SK-N-SH treated with all-trans-retinoic acid at 6 μM for 48 hours (cell line): ENCODE data around the gene LMO7.

Source experiments
- ARNTL ChIP-seq: fragments of 450-650 bp; formaldehyde crosslinking; IDR thresholded peaks from 2 replicates; pipeline ENCODE4 v1.5.0; 2020; ENCODE audit warnings: low read depth, mild to moderate bottlenecking, moderate library complexity, borderline replicate concordance
- ZFP3 ChIP-seq: fragments of 250-450 bp; sonication (Bioruptor Pico); IDR thresholded peaks from 2 replicates; pipeline ENCODE4 v1.5.0; 2020; ENCODE audit warnings: mild to moderate bottlenecking, moderate library complexity
- ZNF70 ChIP-seq: fragments of 450-650 bp; formaldehyde crosslinking; IDR thresholded peaks from 2 replicates; pipeline ENCODE4 v1.5.0; 2020; ENCODE audit warnings: mild to moderate bottlenecking, moderate library complexity
- TF ChIP-seq, protein P1 (sequence below): fragments of 250-450 bp; sonication (Bioruptor Pico); IDR thresholded peaks from 2 replicates; pipeline ENCODE4 v1.8.0; 2021; ENCODE audit warnings: low read depth, mild to moderate bottlenecking, moderate library complexity, borderline replicate concordance

DNA sequence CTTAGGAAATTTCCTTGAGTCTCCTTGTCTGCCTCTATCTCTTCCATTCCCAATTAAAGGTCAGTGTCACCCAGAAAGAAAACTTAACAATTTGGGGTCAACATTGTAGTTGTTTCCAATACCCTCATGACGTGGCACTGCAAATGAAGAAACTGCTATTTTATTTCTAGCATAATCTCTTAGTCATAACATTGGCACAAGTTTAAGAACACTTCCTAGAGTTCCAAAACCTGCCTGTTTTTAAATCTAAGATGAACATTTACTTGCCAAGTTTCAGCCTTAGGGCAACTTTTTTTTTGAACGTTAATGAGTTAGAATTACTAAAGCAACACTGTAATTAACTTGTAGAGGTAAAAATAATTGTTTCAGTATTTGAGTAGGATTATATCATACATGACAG lies 108.0 kb downstream of the LMO7 start:
- TF ChIP-seq, protein P1, sequence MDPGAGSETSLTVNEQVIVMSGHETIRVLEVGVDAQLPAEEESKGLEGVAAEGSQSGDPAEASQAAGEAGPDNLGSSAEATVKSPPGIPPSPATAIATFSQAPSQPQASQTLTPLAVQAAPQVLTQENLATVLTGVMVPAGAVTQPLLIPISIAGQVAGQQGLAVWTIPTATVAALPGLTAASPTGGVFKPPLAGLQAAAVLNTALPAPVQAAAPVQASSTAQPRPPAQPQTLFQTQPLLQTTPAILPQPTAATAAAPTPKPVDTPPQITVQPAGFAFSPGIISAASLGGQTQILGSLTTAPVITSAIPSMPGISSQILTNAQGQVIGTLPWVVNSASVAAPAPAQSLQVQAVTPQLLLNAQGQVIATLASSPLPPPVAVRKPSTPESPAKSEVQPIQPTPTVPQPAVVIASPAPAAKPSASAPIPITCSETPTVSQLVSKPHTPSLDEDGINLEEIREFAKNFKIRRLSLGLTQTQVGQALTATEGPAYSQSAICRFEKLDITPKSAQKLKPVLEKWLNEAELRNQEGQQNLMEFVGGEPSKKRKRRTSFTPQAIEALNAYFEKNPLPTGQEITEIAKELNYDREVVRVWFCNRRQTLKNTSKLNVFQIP (CRISPR knock-in tag), result no peak
- no peak for TF ChIP-seq ZNF70
- no peak for TF ChIP-seq ARNTL
- no peak for TF ChIP-seq ZFP3 (CRISPR knock-in tag)
